ENCODE measurements around the gene USHBP1.
"Not testable (repeated sequence)": the region's sequence is repeated elsewhere in the genome, so short reads cannot be mapped to it uniquely, and the experiment has no call there.

The USHBP1 gene

DNA sequence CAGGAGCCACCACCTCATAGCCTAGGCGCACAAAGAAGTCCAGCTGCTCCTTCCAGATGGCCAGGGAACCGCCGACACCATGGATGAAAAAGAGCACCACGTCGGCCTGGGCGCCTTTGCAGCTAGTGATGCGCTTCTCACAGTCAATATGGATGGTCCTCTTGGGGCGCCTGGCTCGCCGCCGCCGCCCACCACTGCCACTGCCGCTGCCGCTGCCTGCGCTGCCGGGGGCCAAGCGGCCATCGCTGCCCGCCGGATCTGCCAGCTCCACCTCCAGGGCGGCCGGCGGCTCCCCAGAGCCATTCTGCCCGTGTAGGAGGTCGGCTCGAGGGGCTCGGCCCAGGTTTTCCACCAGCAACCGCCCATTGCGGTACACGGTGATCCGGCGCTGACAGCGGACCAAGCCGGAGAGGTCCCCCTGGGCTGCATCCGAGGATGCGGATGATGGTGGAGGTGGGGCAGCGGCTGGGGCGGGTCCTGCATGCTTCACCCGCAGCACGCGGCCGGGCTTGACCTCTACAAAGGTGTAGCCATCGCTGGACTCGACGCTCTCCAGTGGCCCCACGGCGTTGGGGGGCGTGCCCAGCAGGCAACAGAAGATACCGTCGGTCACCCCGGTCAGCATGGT is 36.6 kb upstream of the USHBP1 start:
- H3K4me3 ChIP-seq, result no peak overlapping the region
- no peak overlapping the region for H3K9ac ChIP-seq (ENCODE audit: insufficient read length)
- no peak for DNase-seq (ENCODE audit: low read depth, low spot score)
- H3K36me3 ChIP-seq (ENCODE audit: insufficient read depth, low read length), result peaks cover 11% of the 10 kb centered on the region
- H3K9me3 ChIP-seq (ENCODE audit: low read depth, low read length), result 0 out of 2 replicates have a peak, but pooled peaks cover 4% of the 10 kb centered on the region
- no peak overlapping the region for H3K27ac ChIP-seq
- TF ChIP-seq FOXP2 (optimal IDR thresholded peaks at IDR 0.05; ENCODE audit: control extremely low read depth, extremely low read length, insufficient read depth) (no peak), EZH2 (IDR thresholded peaks at IDR 0.05) (no peak), POLR2AphosphoS5 (IDR thresholded peaks at IDR 0.05; ENCODE audit: borderline replicate concordance, low read depth, low read length) (no peak)

DNA sequence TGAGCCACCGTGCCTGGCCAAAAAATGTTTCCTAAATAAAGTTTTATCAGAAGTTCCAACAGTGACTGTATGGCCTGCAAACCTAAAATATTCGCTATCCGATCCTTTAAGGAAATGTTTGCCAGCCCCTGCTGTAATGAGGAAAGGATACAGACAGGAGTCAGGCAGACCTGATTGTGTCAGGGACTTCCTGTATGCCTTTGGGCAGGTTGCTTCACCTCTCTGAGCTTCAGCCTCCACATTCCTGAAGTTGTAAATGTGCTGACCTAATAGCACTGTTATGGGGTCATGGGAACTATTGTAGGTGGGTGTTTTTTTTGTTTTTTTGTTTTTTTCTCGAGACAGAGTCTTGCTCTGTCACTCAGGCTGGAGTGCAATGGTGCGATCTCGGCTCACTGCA is 32.4 kb upstream of the USHBP1 start:
- Histone ChIP-seq H3K9ac (ENCODE audit: insufficient read length) (no peak overlapping the region), H3K9me3 (ENCODE audit: low read depth, low read length) (0 out of 2 replicates have a peak, but pooled peaks cover 4% of the 10 kb centered on the region), H3K36me3 (ENCODE audit: insufficient read depth, low read length) (peaks cover 11% of the 10 kb centered on the region), H3K27ac (no peak overlapping the region), H3K4me3 (no peak overlapping the region)
- no peak for TF ChIP-seq EZH2 (IDR thresholded peaks at IDR 0.05)
- no peak for TF ChIP-seq POLR2AphosphoS5 (IDR thresholded peaks at IDR 0.05; ENCODE audit: borderline replicate concordance, low read depth, low read length)
- DNase-seq (ENCODE audit: low read depth, low spot score), result no peak

DNA sequence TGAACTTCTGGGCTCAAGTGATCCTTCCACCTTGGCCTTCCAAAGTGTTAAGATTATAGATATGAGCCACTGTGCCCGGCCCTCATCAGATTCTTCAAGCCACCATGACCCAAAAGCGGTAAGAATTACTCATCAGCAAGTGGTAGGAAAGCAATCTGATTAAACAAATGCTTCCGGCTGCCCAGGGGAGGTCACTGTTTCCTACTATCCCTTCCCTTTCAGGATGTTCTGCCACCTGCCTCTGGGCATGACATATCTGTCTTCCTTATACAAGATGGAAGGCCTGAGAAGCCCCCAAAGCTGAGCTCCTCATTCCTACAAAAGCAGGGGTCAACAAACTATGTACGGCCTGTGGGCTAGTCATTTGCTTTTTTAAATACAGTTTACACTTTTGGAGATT is 31.7 kb upstream of the USHBP1 start:
- Histone ChIP-seq H3K4me3 (no peak overlapping the region), H3K9me3 (ENCODE audit: low read depth, low read length) (0 out of 2 replicates have a peak, but pooled peaks cover 4% of the 10 kb centered on the region), H3K27ac (no peak overlapping the region), H3K36me3 (ENCODE audit: insufficient read depth, low read length) (peaks cover 11% of the 10 kb centered on the region), H3K9ac (ENCODE audit: insufficient read length) (no peak overlapping the region)
- TF ChIP-seq EZH2 (IDR thresholded peaks at IDR 0.05) (no peak), POLR2AphosphoS5 (IDR thresholded peaks at IDR 0.05; ENCODE audit: borderline replicate concordance, low read depth, low read length) (no peak), FOXP2 (optimal IDR thresholded peaks at IDR 0.05; ENCODE audit: control extremely low read depth, extremely low read length, insufficient read depth) (no peak)
- no peak for DNase-seq (ENCODE audit: low read depth, low spot score)

DNA sequence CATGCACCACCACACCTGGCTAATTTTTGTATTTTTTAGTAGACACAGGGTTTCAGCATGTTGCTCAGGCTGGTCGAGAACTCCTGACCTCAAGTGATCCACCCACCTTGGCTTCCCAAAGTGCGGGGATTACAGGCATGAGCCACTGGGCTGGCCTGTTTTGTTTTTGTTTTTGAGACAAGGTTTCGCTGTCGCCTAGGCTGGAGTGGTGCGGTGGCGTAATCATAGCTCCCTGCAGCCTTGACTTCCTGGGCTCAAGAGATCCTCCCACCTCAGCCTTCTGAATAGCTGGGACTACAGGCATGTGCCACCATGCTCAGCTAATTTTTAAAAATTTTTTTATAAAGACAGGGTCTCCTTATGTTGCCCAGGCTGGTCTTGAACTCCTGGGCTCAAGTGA is 31.0 kb upstream of the USHBP1 start:
- H3K4me3 ChIP-seq; DNase-seq (ENCODE audit: low read depth, low spot score); H3K27ac ChIP-seq; H3K9me3 ChIP-seq (ENCODE audit: low read depth, low read length); H3K9ac ChIP-seq (ENCODE audit: insufficient read length): not testable (repeated sequence)
- H3K36me3 ChIP-seq (ENCODE audit: insufficient read depth, low read length), result peaks cover 11% of the 10 kb centered on the region

DNA sequence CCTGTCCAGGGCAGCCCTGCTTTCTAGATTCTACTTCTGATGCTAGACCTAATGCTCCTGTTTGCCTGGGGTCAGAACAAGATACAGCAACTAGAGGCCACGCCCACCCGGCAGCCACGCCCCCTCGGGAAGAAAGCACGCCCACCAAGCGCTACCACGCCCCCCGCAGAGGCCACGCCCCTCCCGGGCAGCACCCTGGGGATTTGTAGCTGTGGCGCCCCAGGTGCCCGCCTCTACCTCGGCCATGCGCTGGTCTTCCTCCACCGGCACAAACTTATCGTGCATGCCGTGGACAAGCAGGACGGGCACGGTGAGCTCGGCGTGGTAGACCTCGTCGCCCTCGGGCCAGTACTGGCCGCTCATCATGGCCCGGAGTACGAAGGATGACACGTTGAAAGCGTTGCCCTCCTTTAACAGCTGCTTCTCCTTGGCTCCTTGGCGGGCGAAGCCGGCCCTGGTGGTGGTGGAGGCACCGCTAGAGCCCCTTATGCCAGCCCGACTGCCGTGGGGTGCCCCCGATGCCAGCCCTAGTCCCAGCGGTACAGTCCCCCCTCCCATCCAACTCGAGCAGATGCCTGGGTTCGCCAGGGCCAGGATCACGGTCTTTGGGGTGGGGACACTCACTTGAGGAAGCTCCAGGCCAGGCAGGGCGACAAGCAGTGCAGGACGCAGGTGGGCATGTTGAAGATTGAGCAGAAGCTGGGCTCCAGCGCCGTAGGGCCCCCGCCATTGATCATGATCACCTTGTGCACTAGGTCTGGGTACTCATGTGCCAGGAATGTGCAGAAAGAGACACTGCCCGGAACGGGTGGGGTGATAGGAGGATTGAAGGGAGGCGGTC is 29.7 kb upstream of the USHBP1 start:
- Histone ChIP-seq H3K4me3 (no peak overlapping the region), H3K27ac (no peak overlapping the region), H3K36me3 (ENCODE audit: insufficient read depth, low read length) (peaks cover 11% of the 10 kb centered on the region), H3K9me3 (ENCODE audit: low read depth, low read length) (0 out of 2 replicates have a peak, but pooled peaks cover 4% of the 10 kb centered on the region), H3K9ac (ENCODE audit: insufficient read length) (no peak overlapping the region)
- no peak for DNase-seq (ENCODE audit: low read depth, low spot score)
- TF ChIP-seq POLR2AphosphoS5 (IDR thresholded peaks at IDR 0.05; ENCODE audit: borderline replicate concordance, low read depth, low read length) (no peak), EZH2 (IDR thresholded peaks at IDR 0.05) (no peak)

DNA sequence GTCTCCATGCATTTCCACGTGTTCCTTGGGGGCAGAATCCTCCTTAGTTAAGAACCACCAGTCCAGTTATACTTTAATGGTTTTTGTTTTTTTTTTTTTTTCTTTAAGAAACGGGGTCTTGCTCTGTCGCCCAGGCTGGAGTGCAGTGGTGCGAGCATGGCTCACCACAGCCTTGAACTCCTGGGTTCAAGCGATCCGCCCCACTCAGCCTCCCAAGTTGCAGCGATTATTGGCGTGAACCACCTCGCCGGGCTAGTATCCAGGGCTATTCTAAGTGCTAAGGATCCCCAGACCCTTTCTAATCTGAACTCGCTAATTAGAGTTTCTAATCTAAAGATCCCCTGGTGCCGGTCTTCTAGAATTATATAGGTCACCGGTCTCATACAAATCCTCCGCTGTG is 29.1 kb upstream of the USHBP1 start:
- Histone ChIP-seq H3K4me3 (no peak overlapping the region), H3K36me3 (ENCODE audit: insufficient read depth, low read length) (peaks cover 6% of the 10 kb centered on the region), H3K27ac (no peak overlapping the region), H3K9ac (ENCODE audit: insufficient read length) (no peak overlapping the region), H3K9me3 (ENCODE audit: low read depth, low read length) (0 out of 2 replicates have a peak, but pooled peaks cover 4% of the 10 kb centered on the region)
- DNase-seq (ENCODE audit: low read depth, low spot score), result no peak
- TF ChIP-seq POLR2AphosphoS5 (IDR thresholded peaks at IDR 0.05; ENCODE audit: borderline replicate concordance, low read depth, low read length) (no peak), FOXP2 (optimal IDR thresholded peaks at IDR 0.05; ENCODE audit: control extremely low read depth, extremely low read length, insufficient read depth) (no peak), EZH2 (IDR thresholded peaks at IDR 0.05) (no peak)

DNA sequence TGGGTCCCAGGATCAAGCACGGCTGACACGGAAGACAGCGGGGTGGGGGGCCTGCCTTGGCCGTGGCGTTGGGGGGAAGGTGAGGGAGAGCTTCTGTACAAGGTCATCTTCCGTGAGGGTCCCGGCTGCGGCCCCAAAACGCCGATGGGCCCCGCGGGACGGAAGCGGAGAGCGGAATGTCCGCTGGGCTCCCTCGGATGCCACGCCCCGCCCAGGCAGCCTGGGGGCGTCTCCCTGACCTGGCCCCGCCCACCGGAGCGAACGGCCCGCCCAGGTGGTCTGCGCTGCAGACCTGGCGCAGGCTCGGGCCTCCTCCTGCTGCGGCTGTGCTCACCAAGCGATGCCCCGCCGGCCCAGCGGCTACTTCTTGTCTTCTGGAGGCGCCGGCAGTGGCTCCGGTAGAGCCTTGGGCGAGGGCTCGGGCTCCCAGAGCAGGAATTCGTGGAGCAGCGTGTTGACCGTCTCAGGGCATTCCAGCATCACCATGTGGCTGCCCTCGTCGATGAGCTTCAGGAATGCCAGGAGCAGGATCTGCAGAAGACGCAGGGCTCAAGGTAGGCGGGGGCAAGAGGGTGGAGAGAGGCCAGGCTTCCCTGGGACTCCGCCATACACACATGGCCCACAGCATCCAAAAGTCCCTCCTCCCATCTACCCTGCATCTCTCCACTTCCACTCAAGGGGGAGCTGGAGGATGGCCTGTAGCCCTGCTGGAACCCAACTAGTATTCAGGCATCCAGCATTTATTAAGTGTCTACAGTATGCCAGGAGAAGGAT is 27.9 kb upstream of the USHBP1 start:
- H3K9me3 ChIP-seq (ENCODE audit: low read depth, low read length), result no peaks in the 10 kb centered on the region
- no peak overlapping the region for H3K27ac ChIP-seq
- H3K36me3 ChIP-seq (ENCODE audit: insufficient read depth, low read length), result no peaks in the 10 kb centered on the region; the same call in 1 of the 2 replicates
- H3K9ac ChIP-seq (ENCODE audit: insufficient read length), result peak overlapping the region; percentile 59
- DNase-seq (ENCODE audit: low read depth, low spot score), result no peak
- TF ChIP-seq EZH2 (IDR thresholded peaks at IDR 0.05), result no peak
- TF ChIP-seq POLR2AphosphoS5 (IDR thresholded peaks at IDR 0.05; ENCODE audit: borderline replicate concordance, low read depth, low read length), result peak; percentile 69
- peak overlapping the region; percentile 91 for H3K4me3 ChIP-seq

DNA sequence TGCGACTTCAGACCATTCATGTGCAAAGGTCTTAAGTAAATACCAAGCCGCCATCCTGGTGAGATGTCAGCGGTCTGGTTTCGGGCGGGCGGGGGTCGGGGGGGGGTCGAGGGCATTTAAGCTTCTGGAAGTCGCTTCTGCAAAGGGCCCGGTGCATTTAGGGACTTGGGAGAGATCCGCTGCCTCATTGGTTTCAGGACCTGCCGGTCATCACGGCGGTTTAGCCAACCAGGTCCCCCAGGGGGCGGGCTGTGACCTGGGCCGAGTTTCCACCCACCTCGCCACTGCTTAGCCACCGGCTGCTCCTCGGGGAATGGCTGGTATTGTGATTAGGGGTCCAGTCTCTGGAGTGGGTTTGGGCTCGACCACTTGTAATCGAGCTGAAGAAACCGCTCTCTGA is 24.9 kb upstream of the USHBP1 start:
- Histone ChIP-seq H3K4me3 (no peak overlapping the region), H3K36me3 (ENCODE audit: insufficient read depth, low read length) (no peaks in the 10 kb centered on the region; the same call in 1 of the 2 replicates), H3K9ac (ENCODE audit: insufficient read length) (no peak overlapping the region), H3K27ac (no peak overlapping the region), H3K9me3 (ENCODE audit: low read depth, low read length) (no peaks in the 10 kb centered on the region)
- TF ChIP-seq EZH2 (IDR thresholded peaks at IDR 0.05) (no peak), POLR2AphosphoS5 (IDR thresholded peaks at IDR 0.05; ENCODE audit: borderline replicate concordance, low read depth, low read length) (no peak), FOXP2 (optimal IDR thresholded peaks at IDR 0.05; ENCODE audit: control extremely low read depth, extremely low read length, insufficient read depth) (no peak)
- DNase-seq (ENCODE audit: low read depth, low spot score), result no peak
